ENCODE measurements around the gene UEVLD.

DNA sequence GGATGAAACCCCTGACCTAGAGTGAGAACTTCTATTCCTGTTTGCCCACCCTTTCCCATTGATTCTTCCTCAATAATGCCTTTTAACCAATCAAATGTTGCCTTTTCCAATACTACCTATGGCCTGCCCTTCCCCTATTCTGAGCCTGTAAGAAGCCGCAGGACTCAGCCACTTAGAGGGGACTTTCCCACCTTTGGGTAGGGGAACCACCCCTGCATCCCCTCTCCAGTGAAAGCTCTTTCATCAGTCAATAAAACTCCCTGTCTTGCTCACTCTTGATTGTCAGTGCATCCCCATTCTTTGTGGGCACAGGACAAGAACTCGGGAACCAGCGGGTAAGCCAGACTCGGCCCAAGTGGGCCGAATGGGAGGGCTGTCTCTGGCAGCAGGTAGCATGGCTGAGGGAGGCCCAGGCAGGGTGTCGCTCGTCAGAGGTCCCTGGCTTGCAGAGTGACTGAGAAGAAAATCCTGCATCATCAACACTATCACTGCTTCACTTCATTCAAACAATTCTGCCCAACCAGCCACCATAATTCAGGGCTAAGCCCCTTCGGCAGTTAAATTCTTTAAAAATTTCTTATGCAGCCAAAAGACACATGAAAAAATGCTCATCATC is 102.5 kb downstream of the UEVLD start:
- TF ChIP-seq CTCF (IDR thresholded peaks at IDR 0.05) (no peak), POLR2A (IDR thresholded peaks at IDR 0.05) (no peak)
